ENCODE results near the gene SEMA3C.
A peak's percentile ranks its signal among the peaks of the same experiment; 100 is the strongest.

SEMA3C gene

GRCh38 chr7:80924090-80924489 lies 5.2 kb upstream of the SEMA3C start:
- no peak for DNase-seq

- peak; percentile 22 for DNase-seq
These were observed 4.4 kb upstream of the SEMA3C start for GRCh38 chr7:80923211-80923612.

GRCh38 chr7:80922253-80923049 lies 3.6 kb upstream of the SEMA3C start:
- no peak for DNase-seq

- no peak for DNase-seq
These were observed 2.3 kb upstream of the SEMA3C start for GRCh38 chr7:80921130-80921529.

GRCh38 chr7:80918399-80918798 lies 452 bp downstream of the SEMA3C start:
- DNase-seq = no peak

GRCh38 chr7:80916770-80917741 lies 1.8 kb downstream of the SEMA3C start:
- DNase-seq = no peak

GRCh38 chr7:80910228-80910627 lies 8.6 kb downstream of the SEMA3C start:
- DNase-seq = no peak

GRCh38 chr7:80908360-80908797 lies 10.5 kb downstream of the SEMA3C start:
- DNase-seq = no peak

- DNase-seq = no peak
These were observed 11.2 kb downstream of the SEMA3C start for GRCh38 chr7:80907612-80908011.

- no peak for DNase-seq
These were observed 11.7 kb downstream of the SEMA3C start for GRCh38 chr7:80907141-80907601.

- no peak for DNase-seq
These were observed 13.5 kb downstream of the SEMA3C start for GRCh38 chr7:80905334-80905733.

GRCh38 chr7:80902716-80903308 lies 16.0 kb downstream of the SEMA3C start:
- no peak for DNase-seq

GRCh38 chr7:80902019-80902418 lies 16.8 kb downstream of the SEMA3C start:
- DNase-seq = no peak

- no peak for DNase-seq
These were observed 18.0 kb downstream of the SEMA3C start for GRCh38 chr7:80900583-80901576.

GRCh38 chr7:80896906-80897598 lies 21.8 kb downstream of the SEMA3C start:
- no peak for DNase-seq

- DNase-seq = no peak
These were observed 23.8 kb downstream of the SEMA3C start for GRCh38 chr7:80895056-80895455.

GRCh38 chr7:80891259-80891544 lies 27.6 kb downstream of the SEMA3C start:
- DNase-seq = no peak

GRCh38 chr7:80890426-80891258 lies 28.2 kb downstream of the SEMA3C start:
- no peak for DNase-seq

- DNase-seq = no peak
These were observed 29.3 kb downstream of the SEMA3C start for GRCh38 chr7:80889525-80889924.

- no peak for DNase-seq
These were observed 33.1 kb downstream of the SEMA3C start for GRCh38 chr7:80885757-80886156.

Measured in NCI-H774 (cell line).